SK-N-MC (cell line): ENCODE measurements around the gene SHANK3.
"Not testable (repeated sequence)": the region's sequence is repeated elsewhere in the genome, so short reads cannot be mapped to it uniquely, and the experiment has no call there.

Experiments
- DNase-seq: peaks from one replicate; pipeline ENCODE4 v3.0.0-alpha.2; 2011; ENCODE audit warnings: low read depth, low spot score
- H3K27ac ChIP-seq: fragments of 200-600 bp; sonication (generic); 2 replicates; pipeline ENCODE4 v1.5.1; 2016; ENCODE audit warnings: mixed run types
- H3K36me3 ChIP-seq: fragments of 200-600 bp; sonication (generic); 2 replicates; pipeline ENCODE4 v1.6.1; 2017; ENCODE audit warnings: antibody characterized with exemption, low read length, mixed read lengths; ENCODE audit not compliant: insufficient read depth
- H3K4me3 ChIP-seq: fragments of 200-600 bp; sonication (generic); 2 replicates; pipeline ENCODE4 v1.5.1; 2016
- H3K9ac ChIP-seq: fragments of 200-600 bp; sonication (generic); 2 replicates; pipeline ENCODE4 v1.8.0; 2017; ENCODE audit warnings: mixed run types, mixed read lengths; ENCODE audit not compliant: insufficient read length
- H3K9me3 ChIP-seq: fragments of 200-600 bp; sonication (generic); 2 replicates; pipeline ENCODE4 v1.6.1; 2017; ENCODE audit warnings: low read depth, mild to moderate bottlenecking, antibody characterized with exemption, low read length, moderate library complexity, mixed read lengths
- EZH2 ChIP-seq: fragments of 200-600 bp; sonication (generic); IDR thresholded peaks from one replicate; pipeline ENCODE4 v1.6.1; 2017; ENCODE audit warnings: antibody characterized with exemption
- FOXP2 ChIP-seq: optimal IDR thresholded peaks from 2 replicates; pipeline ENCODE3; 2011; ENCODE audit warnings: mild to moderate bottlenecking, moderate library complexity; ENCODE audit not compliant: insufficient read depth; ENCODE audit errors: extremely low read length, control extremely low read depth
- POLR2AphosphoS5 ChIP-seq: IDR thresholded peaks from 2 replicates; pipeline ENCODE4 v1.6.1; 2012; ENCODE audit warnings: mild to moderate bottlenecking, low read depth, low read length, borderline replicate concordance

SHANK3 gene

GRCh38 chr22:50627642-50628542 is 44.7 kb upstream of the SHANK3 start, which contains the start of gene ARSA:
TSS of gene ARSA (minus strand) at chr22:50628152. CDS start at chr22:50627779, 373 bp downstream.
- Histone ChIP-seq H3K9ac (peak within 1 kb of the TSS; percentile 77), H3K36me3 (no peaks in the 10 kb centered on the region), H3K27ac (no peak within 1 kb of the TSS), H3K4me3 (peak within 1 kb of the TSS; percentile 84), H3K9me3 (no peaks in the 10 kb centered on the region)
- DNase-seq = no peak
- TF ChIP-seq FOXP2 (no peak), EZH2 (no peak), POLR2AphosphoS5 (peak; percentile 74; the same call in 1 of the 2 replicates)

GRCh38 chr22:50628543-50629134 is 44.0 kb upstream of the SHANK3 start:
- TF ChIP-seq FOXP2 = no peak
- TF ChIP-seq EZH2 = no peak
- TF ChIP-seq POLR2AphosphoS5 = no peak
- no peaks in the 10 kb centered on the region for H3K9me3 ChIP-seq
- DNase-seq = no peak
- H3K9ac ChIP-seq = peak overlapping the region; percentile 64
- H3K27ac ChIP-seq = no peak overlapping the region
- peak overlapping the region; percentile 84 for H3K4me3 ChIP-seq
- no peaks in the 10 kb centered on the region for H3K36me3 ChIP-seq

- no peak for DNase-seq
- Histone ChIP-seq H3K36me3 (no peaks in the 10 kb centered on the region), H3K9me3 (no peaks in the 10 kb centered on the region), H3K4me3 (no peak overlapping the region), H3K9ac (no peak overlapping the region), H3K27ac (no peak overlapping the region)
- TF ChIP-seq POLR2AphosphoS5 (no peak), FOXP2 (no peak), EZH2 (no peak)
Measured at GRCh38 chr22:50630376-50630775, 42.2 kb upstream of the SHANK3 start.

GRCh38 chr22:50633086-50633485 is 39.5 kb upstream of the SHANK3 start:
- Histone ChIP-seq H3K36me3 (no peaks in the 10 kb centered on the region), H3K9me3 (no peaks in the 10 kb centered on the region), H3K4me3 (no peak overlapping the region), H3K27ac (no peak overlapping the region), H3K9ac (no peak overlapping the region)
- TF ChIP-seq EZH2 (no peak), POLR2AphosphoS5 (no peak), FOXP2 (no peak)
- no peak for DNase-seq

- TF ChIP-seq EZH2 = no peak
- no peak for TF ChIP-seq FOXP2
- TF ChIP-seq POLR2AphosphoS5 = no peak
- no peaks in the 10 kb centered on the region for H3K9me3 ChIP-seq
- no peak overlapping the region for H3K4me3 ChIP-seq
- H3K27ac ChIP-seq = no peak overlapping the region
- no peak for DNase-seq
- no peaks in the 10 kb centered on the region for H3K36me3 ChIP-seq
- no peak overlapping the region for H3K9ac ChIP-seq
Measured at GRCh38 chr22:50633771-50634170, 38.9 kb upstream of the SHANK3 start.

- no peak for TF ChIP-seq POLR2AphosphoS5
- TF ChIP-seq FOXP2 = no peak
- no peak for TF ChIP-seq EZH2
- DNase-seq = no peak
- Histone ChIP-seq H3K9me3 (no peaks in the 10 kb centered on the region), H3K27ac (no peak overlapping the region), H3K4me3 (no peak overlapping the region), H3K36me3 (no peaks in the 10 kb centered on the region), H3K9ac (no peak overlapping the region)
Measured at GRCh38 chr22:50635591-50635990, 37.0 kb upstream of the SHANK3 start.

- H3K9ac ChIP-seq, DNase-seq, H3K27ac ChIP-seq, H3K36me3 ChIP-seq, H3K4me3 ChIP-seq, H3K9me3 ChIP-seq: not testable (repeated sequence)
Measured at GRCh38 chr22:50640296-50640695, 32.3 kb upstream of the SHANK3 start.

- TF ChIP-seq POLR2AphosphoS5 = no peak
- TF ChIP-seq FOXP2 = no peak
- TF ChIP-seq EZH2 = no peak
- DNase-seq = no peak
- H3K9me3 ChIP-seq = no peaks in the 10 kb centered on the region
- no peak overlapping the region for H3K4me3 ChIP-seq
- no peaks in the 10 kb centered on the region for H3K36me3 ChIP-seq
- no peak overlapping the region for H3K9ac ChIP-seq
- no peak overlapping the region for H3K27ac ChIP-seq
Measured at GRCh38 chr22:50640857-50641647, 31.6 kb upstream of the SHANK3 start.
